Activated naive CD8-positive, alpha-beta T cell treated with anti-CD3 and anti-CD28 coated beads, Interleukin-2, amount 10 ng/mL, durations not matched to agents 7 days and 5 days (primary cell): ENCODE results near the gene ATP6V0C. TPM values are rescaled to one million over a fixed set of nuclear protein-coding genes. Genes with fewer than 3 reads are reported as not detected.

ENCODE experiments used
- ATAC-seq: fragments of 150-1000 bp; cut with Tn5 transposase; one replicate; pipeline ENCODE4 v1.10.0; 2021; ENCODE audit warnings: low read depth, moderate library complexity
- POLR2A ChIA-PET: fragments of 350-600 bp; sonication (Branson Sonifier 250); formaldehyde crosslinking; loops from one replicate; lab custom pipeline; 2021; ENCODE audit warnings: antibody characterized with exemption; lab: Charles Lee
- DNase-seq: peaks from one replicate; pipeline ENCODE4 v3.0.0; 2021
- H3K27ac Mint-ChIP-seq: one replicate; pipeline ENCODE4 v1.8.0; 2022; ENCODE audit warnings: mild to moderate bottlenecking, mixed read lengths
- H3K27me3 Mint-ChIP-seq: one replicate; pipeline ENCODE4 v1.8.0; 2022; ENCODE audit warnings: mild to moderate bottlenecking, moderate library complexity, mixed read lengths
- H3K36me3 Mint-ChIP-seq: one replicate; pipeline ENCODE4 v1.8.0; 2021; ENCODE audit warnings: mild to moderate bottlenecking, mixed read lengths
- H3K4me1 Mint-ChIP-seq: one replicate; pipeline ENCODE4 v1.8.0; 2021; ENCODE audit warnings: mixed read lengths
- H3K4me3 Mint-ChIP-seq: one replicate; pipeline ENCODE4 v1.8.0; 2022; ENCODE audit warnings: mild to moderate bottlenecking, moderate library complexity, mixed read lengths
- H3K9me3 Mint-ChIP-seq: one replicate; pipeline ENCODE4 v1.8.0; 2021; ENCODE audit warnings: mixed read lengths
- total RNA-seq, 2 experiments: library from RNA; stranded (reverse); gene quantifications; one replicate each; pipeline ENCODE4 v1.2.3, GENCODE V29; 2021

The ATP6V0C gene
- total RNA-seq, 2 experiments from 2014 or later, result 117 to 122 TPM

- Mint-ChIP-seq H3K9me3 (no peaks in the 10 kb centered on the region), H3K27me3 (no peaks in the 10 kb centered on the region), H3K4me1 (peaks cover 4% of the 10 kb centered on the region), H3K27ac (peak overlapping the region; percentile 54), H3K36me3 (peaks cover 6% of the 10 kb centered on the region), H3K4me3 (no peak overlapping the region)
- ATAC-seq (no peak), DNase-seq (no peak)
- POLR2A ChIA-PET, result interaction anchor here (1.3 kb wide), 1 partner anchor 11 kb away, joined by 3 read pairs; no protein-coding TSS in a partner anchor
Measured at GRCh38 chr16:2526135-2526534, 12.4 kb downstream of the ATP6V0C start.

DNA sequence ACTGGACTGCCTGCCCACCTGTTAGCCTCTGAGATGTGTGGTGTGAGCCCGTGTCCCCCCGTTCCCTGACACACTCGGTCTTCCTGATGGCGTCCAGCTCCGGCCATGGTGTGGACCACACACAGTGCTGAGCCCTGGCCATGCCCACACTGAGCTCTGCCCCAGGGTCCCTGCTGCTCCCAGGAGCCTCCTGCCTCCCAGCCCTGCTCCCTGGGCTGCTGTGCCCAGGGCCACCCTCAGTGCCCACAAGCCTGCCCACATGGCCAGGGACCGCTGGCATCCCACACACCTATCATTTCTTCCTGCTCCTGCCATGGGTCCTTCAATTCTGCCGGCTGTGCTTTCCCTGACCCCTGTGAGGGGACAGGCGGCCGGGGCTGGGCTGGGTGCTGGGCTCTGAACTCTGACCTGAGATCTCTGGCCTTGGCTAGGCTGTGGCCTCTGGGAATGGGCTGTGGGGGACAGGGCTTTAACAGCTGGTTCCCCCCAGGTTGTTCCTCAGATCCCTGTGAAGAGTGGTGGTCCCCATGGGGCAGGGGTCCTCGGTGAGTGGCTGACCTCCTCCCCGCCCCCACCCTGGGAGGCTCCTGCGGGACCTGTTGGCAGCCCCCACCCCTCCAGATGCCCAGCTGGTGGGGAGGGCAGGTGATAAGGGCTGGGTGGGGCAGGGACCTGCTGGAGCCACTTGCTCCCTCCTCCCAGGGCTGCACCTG, 13.5 kb downstream of the ATP6V0C start:
- DNase-seq, result no peak
- no peak for ATAC-seq
- POLR2A ChIA-PET, result interaction anchor here (1.3 kb wide), 1 partner anchor 12 kb away, joined by 3 read pairs; no protein-coding TSS in a partner anchor

GRCh38 chr16:2527784-2528100, 14.0 kb downstream of the ATP6V0C start:
- no peaks in the 10 kb centered on the region for H3K9me3 Mint-ChIP-seq
- no peak for DNase-seq
- ATAC-seq, result no peak
- no peak overlapping the region for H3K27ac Mint-ChIP-seq
- peaks cover 8% of the 10 kb centered on the region for H3K4me1 Mint-ChIP-seq
- peaks cover 6% of the 10 kb centered on the region for H3K36me3 Mint-ChIP-seq
- no peaks in the 10 kb centered on the region for H3K27me3 Mint-ChIP-seq
- H3K4me3 Mint-ChIP-seq, result no peak overlapping the region
- POLR2A ChIA-PET, result no interaction called here

More for the DNA sequence above, 13.5 kb downstream of the ATP6V0C start:
- no peak overlapping the region for H3K4me3 Mint-ChIP-seq
- H3K4me1 Mint-ChIP-seq, result peaks cover 5% of the 10 kb centered on the region
- no peaks in the 10 kb centered on the region for H3K9me3 Mint-ChIP-seq
- H3K36me3 Mint-ChIP-seq, result peaks cover 6% of the 10 kb centered on the region
- H3K27me3 Mint-ChIP-seq, result no peaks in the 10 kb centered on the region
- no peak overlapping the region for H3K27ac Mint-ChIP-seq

GRCh38 chr16:2528161-2529060, 14.7 kb downstream of the ATP6V0C start:
- no peak overlapping the region for H3K4me3 Mint-ChIP-seq
- H3K9me3 Mint-ChIP-seq, result no peaks in the 10 kb centered on the region
- POLR2A ChIA-PET, result interaction anchor here (1.2 kb wide), 1 partner anchor 15 kb away, joined by 3 read pairs; the partner anchor contains the start of gene ATP6V0C
- H3K27ac Mint-ChIP-seq, result no peak overlapping the region
- no peak for ATAC-seq
- peaks cover 6% of the 10 kb centered on the region for H3K36me3 Mint-ChIP-seq
- no peaks in the 10 kb centered on the region for H3K27me3 Mint-ChIP-seq
- DNase-seq, result no peak
- peaks cover 10% of the 10 kb centered on the region for H3K4me1 Mint-ChIP-seq

DNA sequence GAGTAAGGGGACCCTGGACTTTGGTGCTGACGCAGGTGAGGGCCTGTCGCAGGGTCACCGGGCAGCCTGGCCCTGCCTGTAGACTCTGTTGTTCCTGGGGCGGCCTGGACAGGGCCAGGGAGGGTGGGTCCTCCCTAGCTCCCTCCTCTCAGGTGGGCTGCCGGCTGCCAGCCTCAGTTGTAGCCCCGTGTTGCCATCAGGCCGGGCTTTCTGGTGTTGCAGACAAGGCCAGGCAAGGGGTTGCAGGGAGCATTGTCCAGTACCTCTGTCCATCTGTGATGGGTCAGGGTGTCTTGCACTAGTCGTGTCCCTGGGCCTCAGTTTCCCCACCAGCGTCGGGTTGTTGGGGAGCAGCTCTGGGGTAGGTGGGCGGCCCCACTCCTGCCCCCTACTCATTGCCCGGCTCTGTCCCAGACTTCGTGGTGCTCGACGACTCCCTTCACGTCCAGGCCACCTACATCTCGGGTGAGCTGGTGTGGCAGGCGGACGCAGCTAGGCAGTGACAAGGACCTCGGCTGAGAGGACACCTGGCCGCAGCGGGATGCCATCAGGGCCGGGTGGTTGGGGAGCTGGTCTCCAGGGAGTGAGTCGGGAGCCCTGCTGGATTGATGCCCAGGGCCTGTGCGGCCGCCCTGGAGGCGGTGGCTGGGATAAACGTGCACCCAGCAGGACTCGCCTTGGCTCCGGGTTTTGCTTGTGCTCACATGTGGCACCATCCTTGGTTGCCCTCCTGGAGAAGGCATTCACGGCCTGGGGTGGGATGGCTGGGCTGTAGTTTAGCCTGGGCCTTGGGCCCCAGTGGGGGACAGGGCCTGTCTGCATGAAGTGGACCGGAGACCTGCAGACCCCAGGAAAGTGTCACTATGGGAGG, 15.5 kb downstream of the ATP6V0C start:
- no peaks in the 10 kb centered on the region for H3K27me3 Mint-ChIP-seq
- peaks cover 10% of the 10 kb centered on the region for H3K4me1 Mint-ChIP-seq
- no peaks in the 10 kb centered on the region for H3K9me3 Mint-ChIP-seq
- POLR2A ChIA-PET, result interaction anchor here (1.2 kb wide), 1 partner anchor 16 kb away, joined by 3 read pairs; the partner anchor contains the start of gene ATP6V0C
- DNase-seq, result no peak
- H3K36me3 Mint-ChIP-seq, result peaks cover 2% of the 10 kb centered on the region
- H3K27ac Mint-ChIP-seq, result no peak overlapping the region
- H3K4me3 Mint-ChIP-seq, result no peak overlapping the region
- ATAC-seq, result no peak

GRCh38 chr16:2529961-2530628, 16.3 kb downstream of the ATP6V0C start:
- Mint-ChIP-seq H3K27me3 (no peaks in the 10 kb centered on the region), H3K9me3 (no peaks in the 10 kb centered on the region), H3K4me3 (no peak overlapping the region), H3K27ac (peak overlapping the region; percentile 65), H3K4me1 (peaks cover 10% of the 10 kb centered on the region), H3K36me3 (no peaks in the 10 kb centered on the region)
- POLR2A ChIA-PET, result interaction anchor here (1.2 to 3.7 kb wide), 3 partner anchors 11 to 16 kb away, joined by 3 to 69 read pairs (median 43); partner anchors contain the start of genes AMDHD2 and ATP6V0C
- DNase-seq (no peak), ATAC-seq (no peak)

- Mint-ChIP-seq H3K9me3 (no peaks in the 10 kb centered on the region), H3K36me3 (no peaks in the 10 kb centered on the region), H3K4me3 (peak overlapping the region; percentile 96), H3K27me3 (no peaks in the 10 kb centered on the region), H3K27ac (peak overlapping the region; percentile 100), H3K4me1 (peaks cover 10% of the 10 kb centered on the region)
- POLR2A ChIA-PET, result interaction anchor here (3.5 to 3.7 kb wide), 2 partner anchors 11 to 16 kb away, joined by 43 to 69 read pairs; partner anchors contain the start of genes AMDHD2 and ATP6V0C
- no peak for DNase-seq
- ATAC-seq, result no peak
Measured at GRCh38 chr16:2530629-2531318, 17.0 kb downstream of the ATP6V0C start.

GRCh38 chr16:2531371-2531695, 17.6 kb downstream of the ATP6V0C start, which contains the start of gene CEMP1:
Gene CEMP1 (minus strand): TSS chr16:2531408. CDS start chr16:2531073, 335 bp downstream.
- DNase-seq, result no peak
- POLR2A ChIA-PET, result interaction anchor here (3.5 to 3.7 kb wide), 2 partner anchors 12 to 17 kb away, joined by 43 to 69 read pairs; partner anchors contain the start of genes AMDHD2 and ATP6V0C
- ATAC-seq, result no peak
- H3K4me1 Mint-ChIP-seq, result peaks cover 10% of the 10 kb centered on the region
- no peaks in the 10 kb centered on the region for H3K9me3 Mint-ChIP-seq
- H3K27me3 Mint-ChIP-seq, result no peaks in the 10 kb centered on the region
- H3K27ac Mint-ChIP-seq, result peak within 1 kb of the TSS; percentile 100
- H3K4me3 Mint-ChIP-seq, result peak within 1 kb of the TSS; percentile 96
- no peaks in the 10 kb centered on the region for H3K36me3 Mint-ChIP-seq

DNA sequence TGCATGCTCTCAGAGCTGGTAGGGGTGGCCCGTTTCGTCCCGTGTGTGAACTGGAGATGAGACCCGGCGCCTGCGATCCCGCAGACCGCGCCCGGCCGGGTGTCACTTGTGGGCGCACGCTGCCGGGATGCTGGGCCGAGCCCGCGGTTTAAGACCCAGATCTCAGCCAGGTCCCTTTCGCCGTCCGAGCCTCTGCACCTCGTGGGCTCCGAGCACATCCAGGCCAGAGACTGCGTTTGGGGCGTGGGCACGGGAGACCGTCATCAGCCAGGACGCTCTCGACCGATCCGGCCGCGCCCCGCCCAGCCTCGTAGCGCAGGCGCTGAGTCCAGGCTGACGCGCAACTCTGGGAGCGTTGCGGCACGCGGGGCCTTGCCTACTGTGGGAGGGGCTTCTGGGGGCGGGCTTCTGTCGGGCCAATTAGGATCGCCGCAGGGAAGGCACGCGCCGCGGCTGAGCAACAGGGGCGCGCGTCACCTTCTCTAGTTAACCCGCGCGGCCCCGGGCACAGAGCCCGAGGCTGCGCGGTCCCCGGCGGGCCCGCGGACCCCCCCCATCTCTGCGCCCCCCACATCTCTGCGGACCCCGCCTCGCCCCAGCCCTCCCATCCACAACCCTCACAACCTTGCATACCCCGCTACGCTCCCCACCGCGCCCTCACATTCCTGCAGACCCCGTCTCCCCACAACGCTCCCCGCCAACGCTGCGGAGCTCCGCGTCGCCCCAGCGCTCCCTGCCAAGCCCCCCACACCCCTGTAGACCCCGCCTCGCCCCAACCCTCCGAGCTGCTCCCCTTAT, 18.1 kb downstream of the ATP6V0C start:
- peak overlapping the region; percentile 100 for H3K27ac Mint-ChIP-seq
- H3K4me1 Mint-ChIP-seq, result peaks cover 14% of the 10 kb centered on the region

DNA sequence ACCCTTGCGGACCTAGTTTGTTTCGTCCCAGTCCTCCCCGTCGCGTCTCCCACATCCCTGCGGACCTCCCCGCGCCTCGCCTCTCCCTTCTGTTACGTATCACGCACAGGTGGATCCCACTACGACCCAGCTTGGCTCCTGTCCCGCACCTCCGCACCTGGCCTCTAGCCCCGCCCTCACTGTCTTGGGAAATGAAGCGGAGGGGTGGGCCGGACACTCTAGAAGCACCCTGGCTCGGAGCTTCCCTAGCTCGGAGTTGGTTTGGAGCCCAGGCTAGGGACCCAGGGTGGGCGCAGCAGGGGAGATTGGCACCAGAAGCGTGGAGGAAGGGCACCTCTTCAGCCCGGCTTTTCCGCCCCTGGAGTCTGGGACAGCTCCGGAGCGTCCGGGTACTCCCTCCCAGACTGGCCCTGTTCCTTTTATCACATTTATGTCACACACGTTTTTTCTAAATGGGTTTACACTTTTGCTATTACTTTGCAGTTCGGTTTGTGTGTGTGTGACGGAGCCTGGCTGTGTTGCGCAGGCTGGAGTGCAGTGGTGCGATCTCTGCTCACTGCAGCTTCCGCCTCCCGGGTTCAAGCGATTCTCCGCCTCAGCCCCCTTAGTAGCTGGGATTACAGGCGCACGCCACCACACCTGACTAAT, 18.9 kb downstream of the ATP6V0C start:
- Mint-ChIP-seq H3K27ac (peak overlapping the region; percentile 100), H3K36me3 (no peaks in the 10 kb centered on the region), H3K27me3 (no peaks in the 10 kb centered on the region), H3K9me3 (no peaks in the 10 kb centered on the region), H3K4me3 (peak overlapping the region; percentile 96), H3K4me1 (peaks cover 16% of the 10 kb centered on the region)
- ATAC-seq, result peak; percentile 10
- POLR2A ChIA-PET, result interaction anchor here (0.6 to 3.7 kb wide), 9 partner anchors 13 to 377 kb away, joined by 3 to 69 read pairs (median 4); partner anchors contain the start of genes AMDHD2, ATP6V0C, CCNF and PGP
- DNase-seq, result peak; percentile 70

More for the DNA sequence above, 18.1 kb downstream of the ATP6V0C start:
- Mint-ChIP-seq H3K27me3 (no peaks in the 10 kb centered on the region), H3K9me3 (no peaks in the 10 kb centered on the region), H3K36me3 (no peaks in the 10 kb centered on the region), H3K4me3 (peak overlapping the region; percentile 96)
- peak; percentile 97 for DNase-seq
- ATAC-seq, result peak; percentile 91
- POLR2A ChIA-PET, result interaction anchor here (0.6 to 3.7 kb wide), 8 partner anchors 12 to 377 kb away, joined by 3 to 69 read pairs (median 4); partner anchors contain the start of genes AMDHD2, ATP6V0C, CCNF and PGP
